ENCODE measurements around the gene SVBP.

Gene SVBP

GRCh38 chr1:42847721-42848460, 30.7 kb upstream of the SVBP start:
- no peak overlapping the region for H2BK12ac ChIP-seq (ENCODE audit: low read length)
- H4K8ac ChIP-seq (ENCODE audit: low read depth, low read length) = no peak overlapping the region
- no peak overlapping the region for H2BK15ac ChIP-seq (ENCODE audit: low read length)
- no peak overlapping the region for H3K4ac ChIP-seq (ENCODE audit: low read length)
- peaks cover 24 to 27% of the 10 kb centered on the region in 2 donors for H3K9me3 ChIP-seq (replicated peaks in 1 of 2; ENCODE audit: control insufficient read depth in 2 of 2, insufficient read depth in 1 of 2, low read depth in 1 of 2, low read length in 2 of 2)
- no peak overlapping the region for H3K27ac ChIP-seq (replicated peaks; ENCODE audit: low read length)
- H3K4me3 ChIP-seq (ENCODE audit: low read length in 2 of 2) = peak overlapping the region in 1 of 2 donors; percentile 85
- peaks cover 27 to 48% of the 10 kb centered on the region in 2 donors for H3K36me3 ChIP-seq (replicated peaks in 1 of 2; ENCODE audit: control insufficient read depth in 2 of 2, insufficient read depth in 2 of 2, low read length in 2 of 2)
- H3K4me2 ChIP-seq (ENCODE audit: insufficient read depth, low read length, poor library complexity, severe bottlenecking) = peak overlapping the region; percentile 70
- H2AFZ ChIP-seq (ENCODE audit: low read length) = no peak overlapping the region
- no peak overlapping the region for H2BK120ac ChIP-seq (ENCODE audit: low read depth, low read length)
- no peak for DNase-seq (ENCODE audit: low spot score)
- peaks cover 6% of the 10 kb centered on the region for H3K79me1 ChIP-seq (ENCODE audit: low read depth, low read length)
- H3K27me3 ChIP-seq (ENCODE audit: control insufficient read depth in 3 of 3, insufficient read depth in 3 of 3, low read depth in 1 of 3, low read length in 3 of 3) = no peaks in the 10 kb centered on the region
- WGBS, 2 donors (ENCODE audit: extremely low coverage in 2 of 2, insufficient read length in 2 of 2, insufficient replicate concordance in 1 of 2) = no CpG with 5 or more reads among the region's 6 CpGs
- no peak overlapping the region for H2BK5ac ChIP-seq (ENCODE audit: low read length)
- no peak overlapping the region for H3K18ac ChIP-seq (ENCODE audit: low read length)
- H4K91ac ChIP-seq (ENCODE audit: low read depth, low read length, poor library complexity) = no peak overlapping the region
- no peak overlapping the region for H3K14ac ChIP-seq (ENCODE audit: low read length)
- H3K4me1 ChIP-seq (ENCODE audit: control insufficient read depth in 2 of 2, insufficient read depth in 1 of 2, low read depth in 1 of 2, low read length in 2 of 2) = peaks cover 10% of the 10 kb centered on the region in 2 donors
- no peak overlapping the region for H2AK5ac ChIP-seq (ENCODE audit: low read depth, low read length)
- H3K23ac ChIP-seq (ENCODE audit: low read depth, low read length, poor library complexity) = no peak overlapping the region
- no peak overlapping the region for H3K9ac ChIP-seq (ENCODE audit: low read depth, low read length, poor library complexity)

GRCh38 chr1:42847111-42847595, 30.0 kb upstream of the SVBP start:
- Histone ChIP-seq H3K4me2 (ENCODE audit: insufficient read depth, low read length, poor library complexity, severe bottlenecking) (peak overlapping the region; percentile 70), H3K27ac (replicated peaks; ENCODE audit: low read length) (no peak overlapping the region), H2AK5ac (ENCODE audit: low read depth, low read length) (peak overlapping the region; percentile 64), H3K27me3 (ENCODE audit: control insufficient read depth in 3 of 3, insufficient read depth in 3 of 3, low read depth in 1 of 3, low read length in 3 of 3) (no peaks in the 10 kb centered on the region), H4K91ac (ENCODE audit: low read depth, low read length, poor library complexity) (no peak overlapping the region), H2BK120ac (ENCODE audit: low read depth, low read length) (no peak overlapping the region), H4K8ac (ENCODE audit: low read depth, low read length) (no peak overlapping the region), H3K4ac (ENCODE audit: low read length) (no peak overlapping the region), H3K9ac (ENCODE audit: low read depth, low read length, poor library complexity) (peak overlapping the region; percentile 78), H2BK12ac (ENCODE audit: low read length) (no peak overlapping the region), H3K23ac (ENCODE audit: low read depth, low read length, poor library complexity) (peak overlapping the region; percentile 50), H3K79me1 (ENCODE audit: low read depth, low read length) (peaks cover 6% of the 10 kb centered on the region), H3K18ac (ENCODE audit: low read length) (peak overlapping the region; percentile 3), H3K4me1 (ENCODE audit: control insufficient read depth in 2 of 2, insufficient read depth in 1 of 2, low read depth in 1 of 2, low read length in 2 of 2) (peaks cover 10% of the 10 kb centered on the region in 2 donors), H3K4me3 (ENCODE audit: low read length in 2 of 2) (peak overlapping the region; percentile 85 to 95), H3K9me3 (replicated peaks in 1 of 2; ENCODE audit: control insufficient read depth in 2 of 2, insufficient read depth in 1 of 2, low read depth in 1 of 2, low read length in 2 of 2) (peaks cover 19 to 24% of the 10 kb centered on the region in 2 donors), H3K36me3 (replicated peaks in 1 of 2; ENCODE audit: control insufficient read depth in 2 of 2, insufficient read depth in 2 of 2, low read length in 2 of 2) (peaks cover 21 to 44% of the 10 kb centered on the region in 2 donors), H2BK15ac (ENCODE audit: low read length) (no peak overlapping the region), H2AFZ (ENCODE audit: low read length) (peak overlapping the region; percentile 86), H2BK5ac (ENCODE audit: low read length) (peak overlapping the region; percentile 8), H3K14ac (ENCODE audit: low read length) (peak overlapping the region; percentile 28)
- peak; percentile 9 for DNase-seq (ENCODE audit: low spot score)
- no CpG with 5 or more reads among the region's 6 CpGs for WGBS, 2 donors (ENCODE audit: extremely low coverage in 2 of 2, insufficient read length in 2 of 2, insufficient replicate concordance in 1 of 2)

- H3K4ac ChIP-seq (ENCODE audit: low read length) = no peak within 1 kb of the TSS
- no peak within 1 kb of the TSS for H4K8ac ChIP-seq (ENCODE audit: low read depth, low read length)
- peak within 1 kb of the TSS; percentile 95 for H2AFZ ChIP-seq (ENCODE audit: low read length)
- H2BK15ac ChIP-seq (ENCODE audit: low read length) = no peak within 1 kb of the TSS
- no peaks in the 10 kb centered on the region for H3K27me3 ChIP-seq (ENCODE audit: control insufficient read depth in 3 of 3, insufficient read depth in 3 of 3, low read depth in 1 of 3, low read length in 3 of 3)
- no peak within 1 kb of the TSS for H4K91ac ChIP-seq (ENCODE audit: low read depth, low read length, poor library complexity)
- H3K4me1 ChIP-seq (ENCODE audit: control insufficient read depth in 2 of 2, insufficient read depth in 1 of 2, low read depth in 1 of 2, low read length in 2 of 2) = peaks cover 10% of the 10 kb centered on the region in 2 donors
- peak within 1 kb of the TSS; percentile 94 for H3K4me2 ChIP-seq (ENCODE audit: insufficient read depth, low read length, poor library complexity, severe bottlenecking)
- H3K79me1 ChIP-seq (ENCODE audit: low read depth, low read length) = peaks cover 6% of the 10 kb centered on the region
- no peak within 1 kb of the TSS for H2BK120ac ChIP-seq (ENCODE audit: low read depth, low read length)
- peak within 1 kb of the TSS; percentile 11 for H3K18ac ChIP-seq (ENCODE audit: low read length)
- peak within 1 kb of the TSS; percentile 28 for H3K14ac ChIP-seq (ENCODE audit: low read length)
- peak within 1 kb of the TSS; percentile 8 for H2BK5ac ChIP-seq (ENCODE audit: low read length)
- peak within 1 kb of the TSS; percentile 64 for H2AK5ac ChIP-seq (ENCODE audit: low read depth, low read length)
- H3K23ac ChIP-seq (ENCODE audit: low read depth, low read length, poor library complexity) = peak within 1 kb of the TSS; percentile 50
- DNase-seq (ENCODE audit: low spot score) = peak; percentile 94
- H3K36me3 ChIP-seq (replicated peaks in 1 of 2; ENCODE audit: control insufficient read depth in 2 of 2, insufficient read depth in 2 of 2, low read length in 2 of 2) = peaks cover 14 to 37% of the 10 kb centered on the region in 2 donors
- WGBS, 2 donors (ENCODE audit: extremely low coverage in 2 of 2, insufficient read length in 2 of 2, insufficient replicate concordance in 1 of 2) = no CpG with 5 or more reads among the region's 50 CpGs
- peak within 1 kb of the TSS; percentile 78 for H3K9ac ChIP-seq (ENCODE audit: low read depth, low read length, poor library complexity)
- no peak within 1 kb of the TSS for H3K27ac ChIP-seq (replicated peaks; ENCODE audit: low read length)
- H2BK12ac ChIP-seq (ENCODE audit: low read length) = no peak within 1 kb of the TSS
- H3K4me3 ChIP-seq (ENCODE audit: low read length in 2 of 2) = peak within 1 kb of the TSS; percentile 85 to 95
- peaks cover 13 to 18% of the 10 kb centered on the region in 2 donors for H3K9me3 ChIP-seq (replicated peaks in 1 of 2; ENCODE audit: control insufficient read depth in 2 of 2, insufficient read depth in 1 of 2, low read depth in 1 of 2, low read length in 2 of 2)
Measured at GRCh38 chr1:42846257-42847110, 29.3 kb upstream of the SVBP start, which contains the start of gene ZNF691. Gene ZNF691 (plus strand): TSS chr1:42846613. CDS start chr1:42849659, 3,046 bp downstream.

Data from neuronal stem cell (in vitro differentiated cells).